Measurements from ENCODE around the gene LILRB4. TPM values are rescaled to one million over a fixed set of nuclear protein-coding genes. Genes with fewer than 3 reads are reported as not detected.
"Not testable (repeated sequence)": the region's sequence is repeated elsewhere in the genome, so short reads cannot be mapped to it uniquely, and the experiment has no call there.

The LILRB4 gene
- total and polyA plus RNA-seq, 2 experiments from 2014 or later: not detected

DNA sequence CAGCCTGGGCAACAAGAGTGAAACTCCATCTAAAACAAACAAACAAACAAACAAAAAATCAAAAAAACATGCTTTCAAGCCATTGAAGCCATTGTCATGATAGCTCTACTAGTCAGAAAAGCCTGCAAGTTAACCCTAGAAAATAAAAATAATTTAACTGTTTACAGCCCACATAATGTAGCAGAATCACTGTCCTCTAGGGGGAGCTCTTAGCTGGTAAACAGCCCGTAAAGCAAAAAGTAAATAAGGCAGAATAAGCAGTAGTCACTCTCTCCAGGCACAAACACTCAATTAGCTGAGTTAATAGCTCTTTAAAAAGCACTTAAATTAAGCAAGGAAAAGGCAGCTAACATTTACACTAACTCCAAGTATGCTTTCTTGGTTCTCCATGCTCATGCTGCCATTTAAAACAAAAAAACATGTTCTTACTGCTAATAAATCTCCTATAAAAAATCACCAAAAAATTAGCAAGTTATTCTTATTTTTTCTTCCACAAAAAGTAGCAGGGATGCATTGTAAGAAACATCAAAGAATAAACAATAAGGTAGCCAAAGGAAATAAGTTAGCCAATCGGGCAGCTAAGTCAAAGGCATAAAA, 11.3 kb downstream of the LILRB4 start:
- H3K4me1 ChIP-seq (ENCODE audit: insufficient read depth): no peaks in the 10 kb centered on the region
- H3K9me3 ChIP-seq (ENCODE audit: low read depth): no peaks in the 10 kb centered on the region
- H3K27ac ChIP-seq: no peak overlapping the region
- no peaks in the 10 kb centered on the region for H3K9me2 ChIP-seq (ENCODE audit: insufficient read depth)
- no peak overlapping the region for H3K4me2 ChIP-seq (ENCODE audit: unreplicated experiment)
- 36 to 39% methylated on average over 2 of the region's 2 CpGs for WGBS, 2 experiments (ENCODE audit: low coverage in 1 of 2, low lambda C conversion rate in 2 of 2, missing lambda C conversion rate in 2 of 2)
- H3K4me3 ChIP-seq: no peak overlapping the region
- no peak overlapping the region for H3K9ac ChIP-seq
- H3K27me3 ChIP-seq (replicated peaks; ENCODE audit: insufficient read depth): no peaks in the 10 kb centered on the region
- in situ Hi-C loops (cut with MboI): no loop called here
- DNase-seq: peak; percentile 61
- no peaks in the 10 kb centered on the region for H3K79me2 ChIP-seq (ENCODE audit: insufficient read depth)
- H3F3A ChIP-seq (ENCODE audit: insufficient read depth): no peaks in the 10 kb centered on the region
- TF ChIP-seq EZH2 (IDR thresholded peaks at IDR 0.05; ENCODE audit: insufficient read depth, poor library complexity, severe bottlenecking) (no peak), EZH2phosphoT487 (IDR thresholded peaks at IDR 0.05; ENCODE audit: insufficient read depth, low read depth) (no peak)
- no peaks in the 10 kb centered on the region for H3K36me3 ChIP-seq (ENCODE audit: low read depth)
- H4K20me1 ChIP-seq (ENCODE audit: insufficient read depth): no peaks in the 10 kb centered on the region
- no peak overlapping the region for H2AFZ ChIP-seq

DNA sequence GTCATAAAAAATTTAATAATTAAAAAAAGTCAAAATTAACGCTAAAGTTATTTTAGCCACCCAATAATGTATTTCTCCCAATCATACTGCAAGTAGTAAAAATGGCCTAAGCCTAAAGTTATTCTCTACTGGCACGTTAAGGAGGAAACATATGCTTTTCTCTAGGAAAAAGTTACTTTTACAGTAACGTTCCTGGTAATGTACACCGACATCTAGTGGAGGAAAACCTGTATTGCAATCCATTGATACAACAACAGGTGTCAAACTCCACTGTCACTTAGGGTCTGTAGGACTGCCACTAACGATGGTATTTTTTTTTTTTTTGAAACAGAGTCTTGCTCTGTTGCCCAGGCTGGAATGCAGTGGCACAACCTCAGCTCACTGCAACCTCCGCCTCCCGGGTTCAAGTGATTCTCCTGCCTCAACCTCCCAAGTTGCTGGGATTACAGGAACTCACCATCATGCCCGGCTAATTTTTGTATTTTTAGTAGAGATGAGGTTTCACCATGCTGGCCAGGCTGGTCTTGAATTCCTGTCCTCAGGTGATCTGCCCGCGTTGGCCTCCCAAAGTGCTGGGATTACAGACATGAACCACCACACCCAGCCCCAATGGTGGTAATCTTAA, 13.5 kb downstream of the LILRB4 start:
- H3K9ac ChIP-seq; in situ Hi-C loops (cut with MboI); H3K27me3 ChIP-seq (replicated peaks; ENCODE audit: insufficient read depth); H3K9me2 ChIP-seq (ENCODE audit: insufficient read depth); H3K4me2 ChIP-seq (ENCODE audit: unreplicated experiment); H2AFZ ChIP-seq; H3F3A ChIP-seq (ENCODE audit: insufficient read depth); H3K79me2 ChIP-seq (ENCODE audit: insufficient read depth); H4K20me1 ChIP-seq (ENCODE audit: insufficient read depth); H3K9me3 ChIP-seq (ENCODE audit: low read depth); H3K27ac ChIP-seq; H3K36me3 ChIP-seq (ENCODE audit: low read depth); H3K4me3 ChIP-seq; H3K4me1 ChIP-seq (ENCODE audit: insufficient read depth): not testable (repeated sequence)
- 21 to 22% methylated on average over 10 of the region's 10 CpGs for WGBS, 2 experiments (ENCODE audit: low coverage in 1 of 2, low lambda C conversion rate in 2 of 2, missing lambda C conversion rate in 2 of 2)
- peak; percentile 48 for DNase-seq

DNA sequence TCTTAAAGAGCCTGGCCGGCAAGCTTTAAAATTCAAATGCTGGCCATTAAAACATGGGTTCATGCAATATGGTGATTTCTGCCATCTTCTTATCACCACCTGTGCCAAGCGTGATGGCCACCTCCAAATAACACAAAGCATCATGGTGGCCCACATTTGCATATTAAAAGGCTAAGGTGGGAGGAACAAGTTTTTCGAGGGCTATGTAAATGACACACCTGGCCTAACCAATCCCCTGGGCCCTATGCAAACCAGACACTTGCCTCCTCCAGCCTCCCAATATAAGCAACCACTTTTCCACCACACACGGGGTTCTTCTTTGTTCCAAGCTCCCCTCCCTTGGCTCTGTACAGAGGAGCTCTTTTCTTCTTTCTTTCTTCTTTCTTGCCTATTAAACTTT, 14.4 kb downstream of the LILRB4 start:
- Histone ChIP-seq H3K36me3 (ENCODE audit: low read depth) (no peaks in the 10 kb centered on the region), H3K4me3 (no peak overlapping the region), H3K4me1 (ENCODE audit: insufficient read depth) (no peaks in the 10 kb centered on the region), H3K79me2 (ENCODE audit: insufficient read depth) (no peaks in the 10 kb centered on the region), H3K4me2 (ENCODE audit: unreplicated experiment) (no peak overlapping the region), H3K9me3 (ENCODE audit: low read depth) (no peaks in the 10 kb centered on the region), H3F3A (ENCODE audit: insufficient read depth) (no peaks in the 10 kb centered on the region), H3K27ac (no peak overlapping the region), H4K20me1 (ENCODE audit: insufficient read depth) (no peaks in the 10 kb centered on the region), H3K9me2 (ENCODE audit: insufficient read depth) (no peaks in the 10 kb centered on the region), H3K27me3 (replicated peaks; ENCODE audit: insufficient read depth) (no peaks in the 10 kb centered on the region), H2AFZ (no peak overlapping the region), H3K9ac (no peak overlapping the region)
- DNase-seq: no peak
- in situ Hi-C loops (cut with MboI): no loop called here
- WGBS, 2 experiments (ENCODE audit: low coverage in 1 of 2, low lambda C conversion rate in 2 of 2, missing lambda C conversion rate in 2 of 2): 13 to 16% methylated on average over 4 of the region's 4 CpGs
- no peak for TF ChIP-seq EZH2 (IDR thresholded peaks at IDR 0.05; ENCODE audit: insufficient read depth, poor library complexity, severe bottlenecking)
- no peak for TF ChIP-seq EZH2phosphoT487 (IDR thresholded peaks at IDR 0.05; ENCODE audit: insufficient read depth, low read depth)

DNA sequence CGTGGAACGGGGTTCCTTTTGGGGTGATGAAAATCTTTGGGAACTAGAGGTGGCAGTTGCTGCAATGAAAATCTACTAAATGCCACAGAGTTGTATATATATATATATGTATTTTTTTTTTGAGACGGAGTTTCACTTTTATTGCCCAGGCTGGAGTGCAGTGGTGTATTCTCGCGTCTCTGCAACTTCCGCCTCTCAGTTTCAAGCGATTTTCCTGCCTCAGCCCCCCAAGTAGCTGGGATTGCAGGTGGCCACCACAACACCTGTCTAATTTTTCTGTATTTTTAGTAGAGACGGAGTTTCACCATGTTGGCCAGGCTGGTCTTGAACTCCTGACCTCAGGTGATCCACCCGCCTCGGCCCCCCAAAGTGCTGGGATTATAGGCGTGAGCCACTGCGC, 18.8 kb downstream of the LILRB4 start:
- H3K4me2 ChIP-seq (ENCODE audit: unreplicated experiment); H3K27me3 ChIP-seq (replicated peaks; ENCODE audit: insufficient read depth); DNase-seq; H3K4me3 ChIP-seq; H2AFZ ChIP-seq; H3K9me2 ChIP-seq (ENCODE audit: insufficient read depth); H3K79me2 ChIP-seq (ENCODE audit: insufficient read depth); H3K9ac ChIP-seq; H4K20me1 ChIP-seq (ENCODE audit: insufficient read depth); H3K36me3 ChIP-seq (ENCODE audit: low read depth); H3K9me3 ChIP-seq (ENCODE audit: low read depth); in situ Hi-C loops (cut with MboI); H3F3A ChIP-seq (ENCODE audit: insufficient read depth); H3K4me1 ChIP-seq (ENCODE audit: insufficient read depth); H3K27ac ChIP-seq: not testable (repeated sequence)
- 34 to 38% methylated on average over 12 of the region's 12 CpGs for WGBS, 2 experiments (ENCODE audit: low coverage in 1 of 2, low lambda C conversion rate in 2 of 2, missing lambda C conversion rate in 2 of 2)

DNA sequence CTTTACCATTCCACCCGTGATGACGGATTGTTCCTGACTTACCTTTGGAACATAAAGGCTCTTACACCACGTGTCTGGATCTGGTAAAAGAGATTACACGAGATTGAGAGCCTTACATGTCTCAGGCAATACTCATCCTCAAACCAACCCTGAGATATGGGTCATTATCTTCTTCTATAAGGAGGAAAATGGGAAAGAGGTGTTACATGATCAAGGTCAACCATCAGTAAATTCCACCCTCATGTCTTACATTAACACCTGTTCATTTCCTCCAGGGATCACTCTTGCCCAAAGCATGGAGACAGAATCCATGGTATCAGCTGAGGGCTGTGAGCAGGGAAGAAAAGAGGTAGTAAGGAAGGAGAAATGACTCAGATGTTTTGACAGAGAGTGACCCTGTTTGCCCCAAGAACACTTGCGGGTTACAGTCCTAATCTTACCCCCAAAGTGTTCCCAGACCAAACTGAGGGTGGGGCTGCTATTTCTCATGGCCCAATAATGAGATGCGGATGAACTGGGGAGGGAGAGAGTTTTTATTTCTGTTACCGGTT, 19.6 kb downstream of the LILRB4 start:
- Histone ChIP-seq H3K27ac (no peak overlapping the region), H2AFZ (no peak overlapping the region), H3F3A (ENCODE audit: insufficient read depth) (no peaks in the 10 kb centered on the region), H3K4me1 (ENCODE audit: insufficient read depth) (no peaks in the 10 kb centered on the region), H3K9ac (no peak overlapping the region), H3K9me2 (ENCODE audit: insufficient read depth) (no peaks in the 10 kb centered on the region), H3K9me3 (ENCODE audit: low read depth) (no peaks in the 10 kb centered on the region), H3K4me2 (ENCODE audit: unreplicated experiment) (no peak overlapping the region), H3K36me3 (ENCODE audit: low read depth) (no peaks in the 10 kb centered on the region), H4K20me1 (ENCODE audit: insufficient read depth) (no peaks in the 10 kb centered on the region), H3K27me3 (replicated peaks; ENCODE audit: insufficient read depth) (no peaks in the 10 kb centered on the region), H3K79me2 (ENCODE audit: insufficient read depth) (no peaks in the 10 kb centered on the region), H3K4me3 (no peak overlapping the region)
- no peak for TF ChIP-seq EZH2phosphoT487 (IDR thresholded peaks at IDR 0.05; ENCODE audit: insufficient read depth, low read depth)
- TF ChIP-seq EZH2 (IDR thresholded peaks at IDR 0.05; ENCODE audit: insufficient read depth, poor library complexity, severe bottlenecking): no peak
- in situ Hi-C loops (cut with MboI): no loop called here
- no peak for DNase-seq
- WGBS, 2 experiments (ENCODE audit: low coverage in 1 of 2, low lambda C conversion rate in 2 of 2, missing lambda C conversion rate in 2 of 2): 26 to 27% methylated on average over 7 of the region's 7 CpGs
